B cell (primary cell): ENCODE data around the gene ICAM5. TPM values are rescaled to one million over a fixed set of nuclear protein-coding genes. Genes with fewer than 3 reads are reported as not detected.
A peak's percentile ranks its signal among the peaks of the same experiment; 100 is the strongest.

Source experiments
- ATAC-seq: fragments of 200-7000 bp; cut with Tn5 transposase; one replicate; pipeline ENCODE4 v1.10.0; 2021; ENCODE audit warnings: low read depth, mild to moderate bottlenecking, moderate number of reproducible peaks, moderate library complexity
- CTCF ChIA-PET: fragments of 350-600 bp; sonication (Branson Sonifier 250); formaldehyde crosslinking; loops from one replicate; lab custom pipeline; 2021; ENCODE audit warnings: antibody characterized with exemption, inconsistent platforms; lab: Charles Lee
- POLR2A ChIA-PET: fragments of 350-600 bp; sonication (Branson Sonifier 250); formaldehyde crosslinking; loops from one replicate; lab custom pipeline; 2021; ENCODE audit warnings: antibody characterized with exemption; lab: Charles Lee
- DNase-seq: peaks from one replicate; pipeline ENCODE4 v3.0.0; 2013
- H2AFZ ChIP-seq: 2 replicates; pipeline ENCODE4 v1.6.1; 2012; ENCODE audit warnings: mild to moderate bottlenecking, low read depth, low read length; ENCODE audit not compliant: insufficient read depth, poor library complexity, severe bottlenecking
- H3K27ac ChIP-seq, 2 donors: 1 replicate in 1 of 2; 2 replicates in 1 of 2; pipeline ENCODE4 v1.5.1; 2012 to 2013; ENCODE audit warnings: low read length in 2 of 2, mild to moderate bottlenecking in 2 of 2, moderate library complexity in 1 of 2
- H3K27me3 ChIP-seq, 4 experiments: fragments of 200-600 bp in 1 of 4; sonication (generic) in 1 of 4; replicated peaks in 1 of 4; 1 replicate in 2 of 4; 2 replicates in 2 of 4; pipeline versions ENCODE4 v1.6.1 to v1.7.0; 2013 to 2016; ENCODE audit warnings: low read length in 3 of 4, mild to moderate bottlenecking in 2 of 4, mixed read lengths in 1 of 4, moderate library complexity in 1 of 4; ENCODE audit not compliant: insufficient read depth in 4 of 4, control insufficient read depth in 3 of 4; ENCODE audit errors: control extremely low read depth in 1 of 4
- H3K36me3 ChIP-seq, 2 experiments: replicated peaks in 1 of 2; 1 replicate in 1 of 2; 2 replicates in 1 of 2; pipeline versions ENCODE4 v1.6.1 to v1.7.1; 2013; ENCODE audit warnings: low read length in 1 of 2; ENCODE audit not compliant: insufficient read depth in 2 of 2, control insufficient read depth in 1 of 2; ENCODE audit errors: control extremely low read depth in 1 of 2, extremely low read depth in 1 of 2
- H3K4me1 ChIP-seq, 2 donors: fragments of 200-600 bp in 1 of 2; sonication (generic) in 1 of 2; 1 replicate in 1 of 2; 2 replicates in 1 of 2; pipeline versions ENCODE4 v1.5.1 to v1.6.1; 2013 to 2017; ENCODE audit warnings: low read length in 2 of 2; ENCODE audit not compliant: control insufficient read depth in 2 of 2, insufficient read depth in 2 of 2
- H3K4me2 ChIP-seq: replicated peaks from 2 replicates; pipeline ENCODE3; 2012; ENCODE audit warnings: mild to moderate bottlenecking, low read depth, low read length; ENCODE audit not compliant: poor library complexity, severe bottlenecking
- H3K4me3 ChIP-seq, 5 experiments: fragments of 200-600 bp in 1 of 5; sonication (generic) in 1 of 5; 1 replicate in 3 of 5; 2 replicates in 2 of 5; pipeline versions ENCODE4 v1.5.1 to v1.7.0; 2011 to 2016; ENCODE audit warnings: low read length in 4 of 5, mild to moderate bottlenecking in 4 of 5, low read depth in 2 of 5, control low read depth in 1 of 5, moderate library complexity in 1 of 5; ENCODE audit not compliant: insufficient read depth in 1 of 5; ENCODE audit errors: control extremely low read depth in 1 of 5, extremely low read depth in 1 of 5
- H3K79me2 ChIP-seq: fragments of 200-600 bp; sonication (generic); one replicate; pipeline ENCODE4 v1.6.0; 2016; ENCODE audit warnings: low read length; ENCODE audit not compliant: control insufficient read depth, insufficient read depth
- H3K9ac ChIP-seq: fragments of 200-600 bp; sonication (generic); 2 replicates; pipeline ENCODE4 v1.6.1; 2017; ENCODE audit warnings: mild to moderate bottlenecking, low read length, moderate library complexity
- H3K9me3 ChIP-seq, 3 donors: one replicate each; pipeline versions ENCODE4 v1.6.1 to v1.7.1; 2013; ENCODE audit warnings: low read length in 2 of 3; ENCODE audit not compliant: control insufficient read depth in 2 of 3, insufficient read depth in 1 of 3; ENCODE audit errors: control extremely low read depth in 1 of 3
- H4K20me1 ChIP-seq: 2 replicates; pipeline ENCODE4 v1.6.0; 2012; ENCODE audit warnings: mild to moderate bottlenecking, low read length; ENCODE audit not compliant: insufficient read depth, control insufficient read depth, poor library complexity, severe bottlenecking
- H3K27ac Mint-ChIP-seq: one replicate; pipeline ENCODE4 v1.8.0; 2021; ENCODE audit warnings: mixed read lengths
- H3K27me3 Mint-ChIP-seq: one replicate; pipeline ENCODE4 v1.8.0; 2021; ENCODE audit warnings: mixed read lengths
- H3K4me1 Mint-ChIP-seq: one replicate; pipeline ENCODE4 v1.8.0; 2021; ENCODE audit warnings: mixed read lengths
- H3K4me3 Mint-ChIP-seq: one replicate; pipeline ENCODE4 v1.8.0; 2021; ENCODE audit warnings: mixed read lengths
- H3K9me3 Mint-ChIP-seq: one replicate; pipeline ENCODE4 v1.8.0; 2022; ENCODE audit warnings: mixed read lengths; ENCODE audit not compliant: insufficient read depth
- EZH2 ChIP-seq: IDR thresholded peaks from 2 replicates; pipeline ENCODE4 v1.6.1; 2012; ENCODE audit warnings: borderline replicate concordance, low read depth, mild to moderate bottlenecking, moderate library complexity, low read length; ENCODE audit not compliant: insufficient read depth, poor library complexity, severe bottlenecking
- WGBS: methylation state at CpG from one replicate; pipeline ENCODE4 v1.1.5; 2013; ENCODE audit warnings: missing lambda C conversion rate; ENCODE audit not compliant: insufficient coverage; 5-methylcytosine and 5-hydroxymethylcytosine counted together
- intact Hi-C: fragments of 100-400 bp; cut with micrococcal nuclease; formaldehyde crosslinking; loops from one replicate; pipeline ENCODE4 v1.10.0; 2022
- polyA plus RNA-seq: library from polyadenylated mRNA; depleted of rRNA; stranded (reverse); fragments of >200 nt; gene quantifications from 2 replicates; pipeline ENCODE4 v1.2.3, GENCODE V29; 2012
- total RNA-seq, 2 donors: library from RNA; stranded (reverse); fragments of 120-200 nt in 1 of 2; gene quantifications; 1 replicate in 1 of 2; 2 replicates in 1 of 2; pipeline versions ENCODE4 v1.2.3 to v1.2.4, GENCODE V29; 2013 to 2022
- TF ChIP-seq, protein P1 (sequence below): fragments of 200-600 bp; IDR thresholded peaks from one replicate; pipeline ENCODE4 v1.8.0; 2022; ENCODE audit warnings: antibody characterized with exemption, mild to moderate bottlenecking

The ICAM5 gene
- total and polyA plus RNA-seq, 2 donors (not counting 1 experiment from before 2014, with no cell fraction given) = 0.54 TPM; not detected in 1

DNA sequence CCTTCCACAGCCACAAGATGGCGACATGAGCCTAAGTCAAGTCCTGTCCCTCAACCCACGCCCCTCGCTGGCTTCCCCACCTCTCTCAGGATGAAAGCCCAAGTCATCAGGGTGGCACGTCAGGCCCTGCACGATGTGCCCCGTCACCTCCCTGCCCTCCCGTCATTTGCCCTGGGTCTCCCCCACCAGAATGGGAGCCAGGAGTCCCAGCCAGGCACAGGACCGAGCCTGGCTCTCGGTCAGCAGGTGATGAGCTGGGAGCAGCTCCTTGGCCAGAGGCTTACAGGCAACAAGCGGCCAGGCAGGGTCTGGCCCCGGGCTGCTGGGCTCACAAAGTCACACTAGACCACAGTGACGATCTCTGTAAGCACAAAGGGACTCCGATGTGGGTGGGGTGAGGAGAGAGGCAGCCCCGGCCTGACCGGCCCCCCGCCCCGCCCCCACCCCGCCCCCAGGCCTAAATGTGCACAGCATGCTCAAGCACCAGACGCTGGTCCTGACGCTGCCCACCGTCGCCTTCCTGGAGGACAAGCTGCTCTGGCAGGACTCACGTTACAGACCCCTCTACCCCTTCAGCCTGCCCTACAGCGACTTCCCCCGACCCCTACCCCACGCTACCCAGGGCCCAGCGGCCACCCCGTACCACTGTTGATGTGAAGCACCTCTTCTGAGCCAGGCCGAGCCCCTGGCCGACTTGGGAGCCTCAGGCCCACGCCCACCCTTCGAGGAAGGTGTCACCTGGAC, 30.4 kb upstream of the ICAM5 start:
- Histone ChIP-seq H2AFZ (no peak overlapping the region), H3K4me2 (no peak overlapping the region), H3K27ac (no peak overlapping the region), H3K79me2 (no peaks in the 10 kb centered on the region), H3K9me3 (no peaks in the 10 kb centered on the region), H3K9ac (no peak overlapping the region), H3K27me3 (no peaks in the 10 kb centered on the region), H3K4me1 (peaks cover 0 to 3% of the 10 kb centered on the region in 2 donors), H4K20me1 (no peaks in the 10 kb centered on the region), H3K36me3 (peaks cover 0 to 34% of the 10 kb centered on the region in 2 experiments), H3K4me3 (no peak overlapping the region)
- intact Hi-C loops = loop anchor here (1.0 kb wide), 1 partner anchor 130 kb away; no protein-coding TSS in a partner anchor
- POLR2A ChIA-PET = interaction anchor here (0.6 to 1.0 kb wide), 8 partner anchors 11 to 153 kb away, joined by 3 to 15 read pairs (median 4); partner anchors contain the start of genes CDC37, ICAM1 and PPAN
- Mint-ChIP-seq H3K27me3 (no peaks in the 10 kb centered on the region), H3K9me3 (no peaks in the 10 kb centered on the region), H3K4me3 (no peak overlapping the region), H3K27ac (no peak overlapping the region), H3K4me1 (no peaks in the 10 kb centered on the region)
- DNase-seq (peak; percentile 90), ATAC-seq (peak; percentile 89)
- WGBS = 69% methylated on average over 22 of the region's 32 CpGs
- TF ChIP-seq, protein P1, sequence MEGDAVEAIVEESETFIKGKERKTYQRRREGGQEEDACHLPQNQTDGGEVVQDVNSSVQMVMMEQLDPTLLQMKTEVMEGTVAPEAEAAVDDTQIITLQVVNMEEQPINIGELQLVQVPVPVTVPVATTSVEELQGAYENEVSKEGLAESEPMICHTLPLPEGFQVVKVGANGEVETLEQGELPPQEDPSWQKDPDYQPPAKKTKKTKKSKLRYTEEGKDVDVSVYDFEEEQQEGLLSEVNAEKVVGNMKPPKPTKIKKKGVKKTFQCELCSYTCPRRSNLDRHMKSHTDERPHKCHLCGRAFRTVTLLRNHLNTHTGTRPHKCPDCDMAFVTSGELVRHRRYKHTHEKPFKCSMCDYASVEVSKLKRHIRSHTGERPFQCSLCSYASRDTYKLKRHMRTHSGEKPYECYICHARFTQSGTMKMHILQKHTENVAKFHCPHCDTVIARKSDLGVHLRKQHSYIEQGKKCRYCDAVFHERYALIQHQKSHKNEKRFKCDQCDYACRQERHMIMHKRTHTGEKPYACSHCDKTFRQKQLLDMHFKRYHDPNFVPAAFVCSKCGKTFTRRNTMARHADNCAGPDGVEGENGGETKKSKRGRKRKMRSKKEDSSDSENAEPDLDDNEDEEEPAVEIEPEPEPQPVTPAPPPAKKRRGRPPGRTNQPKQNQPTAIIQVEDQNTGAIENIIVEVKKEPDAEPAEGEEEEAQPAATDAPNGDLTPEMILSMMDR = peak; percentile 80
- no peak for TF ChIP-seq EZH2
- CTCF ChIA-PET = interaction anchor here (0.6 to 7.9 kb wide), 46 partner anchors 9 to 337 kb away, joined by 3 to 268 read pairs (median 4); partner anchors contain the start of genes CDC37, DNMT1, ICAM1 and ICAM4

DNA sequence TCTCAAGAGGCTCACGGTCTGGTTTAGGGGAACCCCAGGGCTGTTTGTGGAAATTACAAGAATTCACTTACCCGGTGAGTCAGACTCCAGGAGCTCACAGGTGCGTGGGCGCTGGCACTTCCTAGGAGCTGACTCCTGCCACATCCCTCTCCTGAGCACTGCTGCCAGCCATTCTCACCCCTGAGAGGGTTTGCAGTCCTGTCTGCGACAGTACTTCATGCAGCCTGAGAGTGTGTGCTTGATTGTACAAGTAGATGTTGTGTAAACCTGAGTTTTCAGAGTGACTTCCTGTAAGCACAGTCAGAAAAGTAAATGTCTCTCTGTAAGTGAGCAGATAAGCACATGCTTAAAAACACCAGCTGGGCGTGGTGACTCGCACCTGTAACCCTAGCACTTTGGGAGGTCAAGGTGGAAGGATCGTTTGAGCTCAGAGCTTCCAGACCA, 29.6 kb upstream of the ICAM5 start:
- H3K79me2 ChIP-seq = no peaks in the 10 kb centered on the region
- H2AFZ ChIP-seq = no peak overlapping the region
- H3K4me1 ChIP-seq = peaks cover 0 to 3% of the 10 kb centered on the region in 2 donors
- H3K27me3 Mint-ChIP-seq = no peaks in the 10 kb centered on the region
- ATAC-seq = no peak
- DNase-seq = no peak
- no peak overlapping the region for H3K27ac Mint-ChIP-seq
- TF ChIP-seq EZH2 = no peak
- TF ChIP-seq, protein P1 = no peak
- no peaks in the 10 kb centered on the region for H4K20me1 ChIP-seq
- no peaks in the 10 kb centered on the region for H3K9me3 Mint-ChIP-seq
- WGBS = 77% methylated on average over 6 of the region's 8 CpGs
- H3K27me3 ChIP-seq = no peaks in the 10 kb centered on the region
- intact Hi-C loops = no loop called here
- peaks cover 0 to 28% of the 10 kb centered on the region in 2 experiments for H3K36me3 ChIP-seq
- H3K9me3 ChIP-seq = no peaks in the 10 kb centered on the region
- no peak overlapping the region for H3K4me2 ChIP-seq
- no peak overlapping the region for H3K4me3 Mint-ChIP-seq
- ChIA-PET CTCF (interaction anchor here (0.6 to 7.9 kb wide), 18 partner anchors 9 to 603 kb away, joined by 3 to 268 read pairs (median 6); partner anchors contain the start of genes CDC37, ICAM1, ICAM4 and MRPL4), POLR2A (no interaction called here)
- no peak overlapping the region for H3K27ac ChIP-seq
- H3K4me1 Mint-ChIP-seq = no peaks in the 10 kb centered on the region
- H3K4me3 ChIP-seq = no peak overlapping the region
- no peak overlapping the region for H3K9ac ChIP-seq
